ENCODE data around the gene ATP2B1.

Gene ATP2B1

DNA sequence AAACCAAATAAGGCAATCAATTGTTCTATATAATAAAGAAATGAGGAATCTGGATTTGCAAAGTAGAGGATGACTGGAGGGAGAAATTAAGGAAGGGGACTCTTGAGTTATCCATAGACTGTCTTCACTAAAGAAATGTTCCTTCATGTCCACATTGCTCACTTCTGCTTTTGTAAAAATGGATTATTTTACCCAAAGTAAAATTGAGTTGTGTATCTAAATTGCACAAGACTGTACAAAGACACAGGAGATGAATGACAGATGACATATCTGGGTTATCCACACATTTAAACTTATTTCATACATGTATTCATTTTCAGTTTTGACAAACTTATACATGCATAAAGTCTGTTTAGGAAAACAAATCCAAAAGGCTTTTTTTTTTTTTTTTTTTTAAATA, 11.3 kb downstream of the ATP2B1 start:
- TF ChIP-seq, protein P1, sequence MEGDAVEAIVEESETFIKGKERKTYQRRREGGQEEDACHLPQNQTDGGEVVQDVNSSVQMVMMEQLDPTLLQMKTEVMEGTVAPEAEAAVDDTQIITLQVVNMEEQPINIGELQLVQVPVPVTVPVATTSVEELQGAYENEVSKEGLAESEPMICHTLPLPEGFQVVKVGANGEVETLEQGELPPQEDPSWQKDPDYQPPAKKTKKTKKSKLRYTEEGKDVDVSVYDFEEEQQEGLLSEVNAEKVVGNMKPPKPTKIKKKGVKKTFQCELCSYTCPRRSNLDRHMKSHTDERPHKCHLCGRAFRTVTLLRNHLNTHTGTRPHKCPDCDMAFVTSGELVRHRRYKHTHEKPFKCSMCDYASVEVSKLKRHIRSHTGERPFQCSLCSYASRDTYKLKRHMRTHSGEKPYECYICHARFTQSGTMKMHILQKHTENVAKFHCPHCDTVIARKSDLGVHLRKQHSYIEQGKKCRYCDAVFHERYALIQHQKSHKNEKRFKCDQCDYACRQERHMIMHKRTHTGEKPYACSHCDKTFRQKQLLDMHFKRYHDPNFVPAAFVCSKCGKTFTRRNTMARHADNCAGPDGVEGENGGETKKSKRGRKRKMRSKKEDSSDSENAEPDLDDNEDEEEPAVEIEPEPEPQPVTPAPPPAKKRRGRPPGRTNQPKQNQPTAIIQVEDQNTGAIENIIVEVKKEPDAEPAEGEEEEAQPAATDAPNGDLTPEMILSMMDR (IDR thresholded peaks at IDR 0.05; ENCODE audit: extremely low read depth, missing control alignments) = no peak
- no peak for DNase-seq (ENCODE audit: low spot score)

DNA sequence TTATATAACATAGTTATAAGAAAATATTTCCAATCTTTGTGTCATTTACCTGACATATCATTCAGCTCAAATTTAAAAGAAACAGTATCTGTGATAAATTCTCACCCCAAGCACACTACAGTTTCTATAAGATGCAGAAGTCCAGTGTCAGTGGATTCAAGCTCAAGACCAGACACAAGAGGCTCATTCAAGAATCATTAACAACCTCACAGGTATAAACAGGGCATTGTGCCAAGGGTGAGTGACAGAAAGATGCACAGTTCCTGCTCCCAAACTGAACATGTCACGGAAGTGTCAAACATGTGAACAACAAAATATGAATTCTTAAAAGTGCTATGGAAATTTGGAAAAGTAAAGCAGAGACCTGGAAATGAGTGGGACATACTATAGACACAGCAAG, 12.8 kb downstream of the ATP2B1 start:
- no peak for DNase-seq (ENCODE audit: low spot score)
- TF ChIP-seq, protein P1 (IDR thresholded peaks at IDR 0.05; ENCODE audit: extremely low read depth, missing control alignments) = no peak

GRCh38 chr12:89695100-89695499, 13.5 kb downstream of the ATP2B1 start:
- TF ChIP-seq, protein P1 (IDR thresholded peaks at IDR 0.05; ENCODE audit: extremely low read depth, missing control alignments) = no peak
- no peak for DNase-seq (ENCODE audit: low spot score)

DNA sequence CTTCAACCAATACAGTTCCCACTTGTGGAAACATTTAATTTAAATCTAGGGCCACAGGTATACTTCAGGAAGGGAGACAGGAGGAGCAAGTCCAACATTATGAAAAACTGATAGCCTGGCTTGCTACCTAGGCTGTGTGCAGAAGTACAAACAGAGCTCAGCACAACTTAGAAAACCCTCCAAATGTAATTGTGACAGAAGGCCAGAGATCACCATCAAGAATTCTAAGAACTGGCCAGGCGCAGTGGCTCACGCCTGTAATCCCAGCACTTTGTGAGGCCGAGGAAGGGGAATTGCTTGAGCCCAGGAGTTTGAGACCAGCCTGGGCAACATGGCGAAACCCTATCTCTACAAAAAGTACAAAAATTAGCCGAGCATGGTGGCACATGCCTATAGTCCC, 14.1 kb downstream of the ATP2B1 start:
- DNase-seq (ENCODE audit: low spot score) = no peak
- TF ChIP-seq, protein P1 (IDR thresholded peaks at IDR 0.05; ENCODE audit: extremely low read depth, missing control alignments) = no peak

- TF ChIP-seq, protein P1 (IDR thresholded peaks at IDR 0.05; ENCODE audit: extremely low read depth, missing control alignments) = no peak
- no peak for DNase-seq (ENCODE audit: low spot score)
Measured at GRCh38 chr12:89693639-89694202, 14.9 kb downstream of the ATP2B1 start.

DNA sequence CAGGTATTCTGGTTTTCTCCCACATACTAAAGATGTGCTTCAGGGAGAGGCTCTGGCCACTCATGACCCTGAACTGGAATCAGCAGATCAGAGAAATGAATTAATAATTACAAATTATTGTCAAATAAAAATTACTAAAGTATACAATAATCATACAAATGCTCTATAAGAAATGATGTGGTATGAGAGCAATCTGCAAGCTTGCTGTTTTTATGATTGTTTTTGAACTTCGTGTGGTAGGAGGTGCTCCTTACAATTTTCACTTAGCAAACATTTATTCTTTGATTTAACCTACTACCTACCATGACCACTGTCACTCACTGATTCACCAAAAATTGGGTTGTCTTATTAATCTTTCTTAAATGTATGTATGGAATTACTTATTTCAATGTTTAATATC, 16.2 kb downstream of the ATP2B1 start:
- TF ChIP-seq, protein P1 (IDR thresholded peaks at IDR 0.05; ENCODE audit: extremely low read depth, missing control alignments) = no peak
- DNase-seq (ENCODE audit: low spot score) = no peak

DNA sequence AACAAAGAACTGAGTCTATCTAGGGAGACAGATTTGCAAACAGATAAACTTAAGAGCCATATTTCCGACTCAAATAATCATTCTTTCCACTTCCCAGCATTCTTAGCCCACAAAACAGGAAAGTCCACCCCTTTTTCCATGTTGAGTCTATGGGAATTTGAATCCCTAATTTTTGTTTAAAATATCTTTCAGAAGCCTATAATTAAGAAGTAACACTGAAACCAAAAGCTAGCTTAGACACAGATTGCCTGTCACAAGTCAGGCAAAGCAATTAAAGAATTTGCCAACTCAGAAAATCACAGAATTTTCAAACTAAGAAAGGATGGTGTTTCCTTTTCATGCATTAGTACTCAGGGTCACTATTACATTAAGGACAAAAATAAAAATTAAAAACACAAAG, 17.0 kb downstream of the ATP2B1 start:
- TF ChIP-seq, protein P1 (IDR thresholded peaks at IDR 0.05; ENCODE audit: extremely low read depth, missing control alignments) = no peak
- no peak for DNase-seq (ENCODE audit: low spot score)
